DND-41 (cell line): ENCODE data around the gene FAM174C.

Source experiments
- CTCF ChIP-seq: IDR thresholded peaks from 2 replicates; pipeline ENCODE4 v1.5.1; 2012; ENCODE audit warnings: borderline replicate concordance, low read length, moderate library complexity, mild to moderate bottlenecking; ENCODE audit not compliant: poor library complexity, severe bottlenecking; ENCODE audit errors: extremely low read depth
- EZH2 ChIP-seq: IDR thresholded peaks from 3 replicates; pipeline ENCODE4 v1.6.1; 2012; ENCODE audit warnings: borderline replicate concordance, low read depth, mild to moderate bottlenecking, moderate library complexity, low read length, inconsistent platforms; ENCODE audit not compliant: severe bottlenecking

GRCh38 chr19:1261798-1262622 lies 13.3 kb upstream of the FAM174C start:
- TF ChIP-seq CTCF (no peak), EZH2 (no peak)
